HCT116 (cell line): ENCODE data around the gene NOTCH1. TPM values are rescaled to one million over a fixed set of nuclear protein-coding genes. Genes with fewer than 3 reads are reported as not detected.

ENCODE experiments used
- ATAC-seq: fragments of 200-7000 bp; cut with Tn5 transposase; 2 replicates; pipeline ENCODE4 v1.9.1; 2020; ENCODE audit warnings: mild to moderate bottlenecking, moderate library complexity
- BruUV-seq: library from RNA; stranded (reverse); fragments of 400-500 nt; replicated peaks from 2 replicates; lab custom pipeline; 2021; lab: Mats Ljungman, UMichigan
- CTCF ChIA-PET: fragments of 300-600 bp; sonication (Branson Sonifier 250); formaldehyde crosslinking; loops from one replicate; lab custom pipeline; 2021; ENCODE audit warnings: antibody characterized with exemption; lab: Charles Lee
- POLR2A ChIA-PET: fragments of 300-600, 350-600 bp; sonication (Branson Sonifier 250); formaldehyde crosslinking; loops from one replicate; lab custom pipeline; 2021; ENCODE audit warnings: antibody characterized with exemption; lab: Charles Lee
- RAD21 ChIA-PET, 2 experiments: fragments of 300-600 bp; sonication (Branson Sonifier 250); formaldehyde crosslinking; loops; one replicate each; lab custom pipeline; 2023; ENCODE audit warnings: low total read pairs in 2 of 2; ENCODE audit not compliant: uncharacterized antibody in 2 of 2, unreplicated experiment in 2 of 2, low non-redundant PET in 1 of 2; lab: Charles Lee
- DNase-seq: peaks from one replicate; pipeline ENCODE4 v3.0.0-alpha.2; 2010; ENCODE audit warnings: low read depth, low spot score
- H2AFZ ChIP-seq: fragments of 200-600 bp; shearing (Covaris generic), sonication (generic); 2 replicates; pipeline ENCODE4 v1.6.1; 2017; ENCODE audit warnings: low read depth, mixed run types, mixed read lengths, antibody characterized with exemption, low read length; ENCODE audit not compliant: poor library complexity, severe bottlenecking
- H3K27ac ChIP-seq: 2 replicates; pipeline ENCODE4 v1.5.1; 2012; ENCODE audit warnings: low read depth, low read length
- H3K27me3 ChIP-seq: fragments of 200-600 bp; sonication (generic); 2 replicates; pipeline ENCODE4 v1.6.1; 2016; ENCODE audit warnings: mixed run types, low read length, mixed read lengths; ENCODE audit not compliant: insufficient read depth
- H3K36me3 ChIP-seq, 2 experiments: fragments of 200-500 bp in 1 of 2; fragments of 200-600 bp in 1 of 2; sonication (Bioruptor generic) in 1 of 2; sonication (generic) in 1 of 2; 2 replicates each; pipeline versions ENCODE4 v1.5.1 to v1.6.1; 2014 to 2016; ENCODE audit warnings: low read length in 2 of 2, inconsistent platforms in 1 of 2, mixed read lengths in 1 of 2, mixed run types in 1 of 2; ENCODE audit not compliant: insufficient read depth in 2 of 2, control insufficient read depth in 1 of 2
- H3K4me1 ChIP-seq, 2 experiments: fragments of 200-600 bp in 1 of 2; sonication (generic) in 1 of 2; 2 replicates each; pipeline versions ENCODE4 v1.5.1 to v1.6.1; 2012 to 2017; ENCODE audit warnings: low read length in 2 of 2, inconsistent platforms in 1 of 2, mild to moderate bottlenecking in 1 of 2, mixed read lengths in 1 of 2, mixed run types in 1 of 2, moderate library complexity in 1 of 2; ENCODE audit not compliant: insufficient read depth in 2 of 2, control insufficient read depth in 1 of 2
- H3K4me2 ChIP-seq: fragments of 200-600 bp; sonication (generic); 2 replicates; pipeline ENCODE4 v1.6.1; 2017; ENCODE audit warnings: mixed run types, low read length, mixed read lengths
- H3K4me3 ChIP-seq, 2 experiments: fragments of 200-600 bp in 1 of 2; sonication (generic) in 1 of 2; replicated peaks in 1 of 2; 2 replicates each; pipeline ENCODE4 v1.5.1; 2011 to 2016; ENCODE audit warnings: low read length in 2 of 2, control low read depth in 1 of 2, low read depth in 1 of 2, mild to moderate bottlenecking in 1 of 2, mixed read lengths in 1 of 2, mixed run types in 1 of 2
- H3K79me2 ChIP-seq: fragments of 200-600 bp; sonication (generic); 2 replicates; pipeline ENCODE4 v1.6.1; 2017; ENCODE audit warnings: mild to moderate bottlenecking, mixed run types, low read length, moderate library complexity, mixed read lengths; ENCODE audit not compliant: insufficient read depth
- H3K9ac ChIP-seq: fragments of 200-600 bp; sonication (generic); 2 replicates; pipeline ENCODE4 v1.6.1; 2016; ENCODE audit warnings: low read length, mixed read lengths
- H3K9me2 ChIP-seq: fragments of 200-600 bp; sonication (generic), shearing (Covaris generic); 2 replicates; pipeline ENCODE4 v1.6.1; 2017; ENCODE audit warnings: mixed run types, mild to moderate bottlenecking, moderate library complexity; ENCODE audit not compliant: insufficient read depth
- H3K9me3 ChIP-seq, 2 experiments: fragments of 200-500 bp in 1 of 2; fragments of 200-600 bp in 1 of 2; sonication (Bioruptor generic) in 1 of 2; sonication (generic) in 1 of 2; 2 replicates each; pipeline ENCODE4 v1.6.1; 2014 to 2017; ENCODE audit warnings: low read length in 2 of 2, mixed read lengths in 2 of 2, inconsistent platforms in 1 of 2, low read depth in 1 of 2, mild to moderate bottlenecking in 1 of 2, mixed run types in 1 of 2, moderate library complexity in 1 of 2; ENCODE audit not compliant: control insufficient read depth in 1 of 2, insufficient read depth in 1 of 2
- H4K20me1 ChIP-seq: fragments of 200-600 bp; sonication (generic), shearing (Covaris generic); 2 replicates; pipeline ENCODE4 v1.6.1; 2017; ENCODE audit warnings: mixed run types, mild to moderate bottlenecking, moderate library complexity; ENCODE audit not compliant: insufficient read depth
- CBX3 ChIP-seq: IDR thresholded peaks from 2 replicates; pipeline ENCODE4 v1.6.1; 2012; ENCODE audit warnings: low read depth
- EZH2phosphoT487 ChIP-seq: fragments of 200-600 bp; IDR thresholded peaks from 2 replicates; pipeline ENCODE4 v1.6.1; 2018; ENCODE audit warnings: antibody characterized with exemption, borderline replicate concordance
- RAD21 ChIP-seq: IDR thresholded peaks from 2 replicates; pipeline ENCODE4 v1.6.1; 2012; ENCODE audit warnings: low read depth, mild to moderate bottlenecking
- SIN3A ChIP-seq: IDR thresholded peaks from 2 replicates; pipeline ENCODE4 v1.6.1; 2012; ENCODE audit warnings: low read depth
- intact Hi-C: fragments of 100-400 bp; cut with micrococcal nuclease; formaldehyde crosslinking; loops from 2 replicates; pipeline ENCODE4 v1.10.0; 2022
- total RNA-seq: library from RNA; stranded (reverse); gene quantifications from one replicate; pipeline ENCODE4 v1.2.1, GENCODE V29; 2021; ENCODE audit not compliant: unreplicated experiment
- TF ChIP-seq, protein P1 (sequence below), 3 experiments: fragments of 200-600 bp in 1 of 3; sonication (generic) in 1 of 3; IDR thresholded peaks in 2 of 3; conservative IDR thresholded peaks in 1 of 3; 2 replicates each; pipeline ENCODE4 v1.5.1; 2012 to 2017; ENCODE audit warnings: low read depth in 2 of 3, low read length in 2 of 3, antibody characterized with exemption in 1 of 3, borderline replicate concordance in 1 of 3, control low read depth in 1 of 3, mild to moderate bottlenecking in 1 of 3, mixed read lengths in 1 of 3, mixed run types in 1 of 3, moderate library complexity in 1 of 3; ENCODE audit not compliant: insufficient read depth in 1 of 3

The NOTCH1 gene
- total RNA-seq, 1 experiment from 2014 or later, result 36.2 TPM

DNA sequence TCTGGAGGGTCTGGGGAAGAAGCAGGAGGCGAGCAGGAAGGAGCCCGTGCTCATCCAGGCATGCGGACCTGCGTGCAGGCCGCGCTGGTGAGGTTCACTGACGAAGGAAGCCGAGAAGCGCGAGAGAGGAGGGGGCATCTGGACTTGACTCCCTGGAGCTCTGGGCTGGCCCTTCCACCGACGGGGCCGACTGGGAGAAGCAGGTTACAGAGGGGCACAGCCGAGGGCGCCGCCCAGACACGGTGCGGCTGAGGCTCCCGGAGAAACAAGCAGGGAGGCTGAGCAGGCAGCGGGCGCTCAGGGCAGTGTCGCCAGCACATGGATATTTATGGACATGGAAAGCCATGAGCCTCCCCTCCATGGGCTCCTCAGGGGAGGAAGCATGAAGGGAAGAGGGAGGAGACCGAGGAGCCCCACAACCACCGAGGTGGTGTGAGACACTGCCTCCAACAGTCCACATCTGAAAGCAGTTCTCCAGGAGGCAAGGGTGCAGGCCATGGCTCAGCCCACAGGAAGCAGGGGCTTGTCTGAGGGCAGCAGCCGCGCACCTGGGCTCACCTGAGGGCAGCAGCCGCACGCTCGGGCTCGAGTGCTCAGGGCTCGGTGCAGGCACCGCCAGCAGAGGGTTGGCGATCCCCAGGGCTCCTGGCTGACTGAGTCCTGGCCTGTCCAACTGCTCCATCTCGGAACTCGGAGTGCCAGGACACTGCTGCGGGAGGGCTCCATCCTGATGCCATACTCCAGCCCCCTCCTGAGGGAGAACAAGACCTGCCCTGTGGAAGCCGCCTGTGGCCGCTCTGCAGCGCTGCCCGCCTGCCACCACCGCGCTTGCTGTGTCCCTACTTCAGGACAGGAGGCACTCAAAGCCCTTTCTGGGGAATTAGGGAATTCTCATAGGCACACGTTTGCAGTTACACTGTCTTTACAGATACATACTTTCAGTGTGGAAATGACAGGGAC is 90.5 kb downstream of the NOTCH1 start:
- no peak overlapping the region for H3K9ac ChIP-seq
- H3K9me3 ChIP-seq, result no peaks in the 10 kb centered on the region
- no peaks in the 10 kb centered on the region for H4K20me1 ChIP-seq
- CTCF ChIA-PET, result no interaction called here
- H3K36me3 ChIP-seq, result peaks cover 53 to 55% of the 10 kb centered on the region in 2 experiments; a peak in 3 of 4 replicates
- no peak overlapping the region for H3K4me2 ChIP-seq
- no peaks in the 10 kb centered on the region; the same call in 1 of the 2 replicates for H3K79me2 ChIP-seq
- TF ChIP-seq RAD21 (no peak), SIN3A (no peak), CBX3 (no peak), EZH2phosphoT487 (no peak)
- TF ChIP-seq, protein P1, sequence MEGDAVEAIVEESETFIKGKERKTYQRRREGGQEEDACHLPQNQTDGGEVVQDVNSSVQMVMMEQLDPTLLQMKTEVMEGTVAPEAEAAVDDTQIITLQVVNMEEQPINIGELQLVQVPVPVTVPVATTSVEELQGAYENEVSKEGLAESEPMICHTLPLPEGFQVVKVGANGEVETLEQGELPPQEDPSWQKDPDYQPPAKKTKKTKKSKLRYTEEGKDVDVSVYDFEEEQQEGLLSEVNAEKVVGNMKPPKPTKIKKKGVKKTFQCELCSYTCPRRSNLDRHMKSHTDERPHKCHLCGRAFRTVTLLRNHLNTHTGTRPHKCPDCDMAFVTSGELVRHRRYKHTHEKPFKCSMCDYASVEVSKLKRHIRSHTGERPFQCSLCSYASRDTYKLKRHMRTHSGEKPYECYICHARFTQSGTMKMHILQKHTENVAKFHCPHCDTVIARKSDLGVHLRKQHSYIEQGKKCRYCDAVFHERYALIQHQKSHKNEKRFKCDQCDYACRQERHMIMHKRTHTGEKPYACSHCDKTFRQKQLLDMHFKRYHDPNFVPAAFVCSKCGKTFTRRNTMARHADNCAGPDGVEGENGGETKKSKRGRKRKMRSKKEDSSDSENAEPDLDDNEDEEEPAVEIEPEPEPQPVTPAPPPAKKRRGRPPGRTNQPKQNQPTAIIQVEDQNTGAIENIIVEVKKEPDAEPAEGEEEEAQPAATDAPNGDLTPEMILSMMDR (IDR thresholded peaks at IDR 0.05 in 2 of 3, conservative IDR thresholded peaks at IDR 0.05 in 1 of 3; ENCODE audit: borderline replicate concordance in 1 of 3, insufficient read depth in 1 of 3, low read depth in 2 of 3, low read length in 2 of 3), result no peak
- ATAC-seq, result 0 out of 2 replicates have a peak, but pooled peaks have one; percentile 16
- no TSS peak for BruUV-seq
- POLR2A ChIA-PET, result no interaction called here
- RAD21 ChIA-PET, result no interaction called here
- H3K27ac ChIP-seq, result no peak overlapping the region
- DNase-seq, result no peak
- no peak overlapping the region for H2AFZ ChIP-seq
- H3K27me3 ChIP-seq, result no peaks in the 10 kb centered on the region
- H3K9me2 ChIP-seq, result no peaks in the 10 kb centered on the region
- H3K4me1 ChIP-seq, result no peaks in the 10 kb centered on the region
- no peak overlapping the region for H3K4me3 ChIP-seq
- intact Hi-C loops, result no loop called here
